PC-9 (cell line): Measurements from ENCODE around the gene RBFOX2.

Experiments
- CTCF ChIP-seq: fragments of 200-600 bp; sonication (generic); conservative IDR thresholded peaks from 2 replicates; pipeline ENCODE4 v1.6.1; 2017; ENCODE audit warnings: mixed run types, antibody characterized with exemption, mild to moderate bottlenecking, moderate library complexity
- EZH2 ChIP-seq: fragments of 200-600 bp; sonication (generic); IDR thresholded peaks from 2 replicates; pipeline ENCODE4 v1.8.0; 2017; ENCODE audit warnings: antibody characterized with exemption, low read depth

- TF ChIP-seq CTCF (no peak), EZH2 (no peak)
Measured at GRCh38 chr22:35949243-35949642, 79.4 kb downstream of the RBFOX2 start.
